ENCODE measurements around the gene SHTN1.

SHTN1 gene

GRCh38 chr10:116915340-116915739, 89.6 kb downstream of the SHTN1 start:
- no peak for DNase-seq

DNA sequence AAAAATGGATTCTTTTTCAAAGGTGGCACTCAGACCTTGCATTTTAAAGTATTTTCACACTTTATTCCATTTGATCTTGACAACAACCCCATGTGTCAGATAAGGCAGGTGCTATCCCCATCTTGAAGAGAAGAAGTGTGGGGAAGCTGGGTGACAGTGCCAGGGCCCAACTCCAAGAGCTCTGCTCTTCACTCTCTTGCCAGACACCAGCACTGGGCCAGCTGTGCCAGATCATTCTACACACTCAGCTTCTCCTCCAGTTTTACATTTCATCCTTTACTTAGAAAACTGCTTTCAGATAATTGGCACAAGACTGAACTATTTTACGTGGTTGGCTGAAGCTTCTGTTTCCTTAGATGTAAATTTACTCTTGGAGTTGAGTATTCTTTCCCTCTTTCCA, 91.3 kb downstream of the SHTN1 start:
- no peak for DNase-seq

DNA sequence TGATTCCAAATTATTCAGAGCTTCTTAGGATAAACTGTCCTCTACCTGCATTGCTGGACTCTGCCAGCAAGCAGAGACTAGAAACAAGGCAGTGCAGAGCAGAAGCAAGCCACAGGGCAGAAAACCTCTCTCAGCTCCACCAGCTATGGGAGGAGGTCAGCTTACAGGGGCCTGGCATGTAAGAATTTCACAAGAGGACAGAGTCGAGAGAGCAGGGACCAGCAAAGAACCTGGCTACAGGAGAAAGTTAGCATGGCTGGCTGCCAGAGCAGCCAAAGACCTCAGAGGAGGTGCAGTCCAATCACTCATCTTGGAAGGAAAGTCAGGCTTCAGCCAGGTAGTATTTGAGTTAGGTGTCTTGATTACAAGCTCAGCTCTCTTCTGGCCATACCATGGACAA, 92.8 kb downstream of the SHTN1 start:
- DNase-seq = no peak

DNA sequence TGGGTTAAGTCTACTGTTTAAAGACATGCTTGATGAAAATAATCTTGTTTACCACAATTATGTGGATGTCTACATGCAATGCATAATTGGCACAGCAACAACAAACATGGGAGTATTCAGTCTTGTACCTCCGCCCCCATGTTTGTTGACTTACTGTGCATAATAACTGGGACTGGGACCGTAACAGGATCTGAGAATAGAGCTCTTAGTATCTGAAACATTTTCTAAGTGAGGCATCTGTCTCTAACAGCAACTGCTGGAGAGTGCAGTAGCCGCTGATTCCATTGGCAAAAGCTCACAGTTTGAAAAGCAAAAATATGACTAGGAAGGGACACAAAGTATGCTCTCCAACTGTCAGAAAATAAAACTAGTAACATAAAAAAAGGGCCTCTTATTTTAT, 94.1 kb downstream of the SHTN1 start:
- no peak for DNase-seq

DNA sequence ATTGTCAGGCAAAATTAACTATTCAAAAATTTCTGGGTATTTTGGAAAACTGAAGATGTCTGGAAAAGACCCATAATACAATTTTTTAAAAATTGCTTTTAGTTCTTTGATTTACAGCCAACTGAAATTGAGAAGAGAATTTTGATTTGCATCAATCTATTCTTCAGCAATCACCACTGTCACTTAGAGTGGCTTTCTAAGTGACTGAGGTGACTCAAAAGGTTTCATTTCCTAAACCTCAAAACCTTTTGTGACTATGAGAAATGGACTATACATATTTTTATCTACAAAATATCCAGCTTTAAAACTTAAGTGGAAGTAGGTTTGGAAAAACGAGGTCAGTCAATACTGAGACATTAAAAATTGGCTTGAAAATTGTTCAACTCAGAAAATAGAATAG, 95.7 kb downstream of the SHTN1 start:
- DNase-seq = no peak

DNA sequence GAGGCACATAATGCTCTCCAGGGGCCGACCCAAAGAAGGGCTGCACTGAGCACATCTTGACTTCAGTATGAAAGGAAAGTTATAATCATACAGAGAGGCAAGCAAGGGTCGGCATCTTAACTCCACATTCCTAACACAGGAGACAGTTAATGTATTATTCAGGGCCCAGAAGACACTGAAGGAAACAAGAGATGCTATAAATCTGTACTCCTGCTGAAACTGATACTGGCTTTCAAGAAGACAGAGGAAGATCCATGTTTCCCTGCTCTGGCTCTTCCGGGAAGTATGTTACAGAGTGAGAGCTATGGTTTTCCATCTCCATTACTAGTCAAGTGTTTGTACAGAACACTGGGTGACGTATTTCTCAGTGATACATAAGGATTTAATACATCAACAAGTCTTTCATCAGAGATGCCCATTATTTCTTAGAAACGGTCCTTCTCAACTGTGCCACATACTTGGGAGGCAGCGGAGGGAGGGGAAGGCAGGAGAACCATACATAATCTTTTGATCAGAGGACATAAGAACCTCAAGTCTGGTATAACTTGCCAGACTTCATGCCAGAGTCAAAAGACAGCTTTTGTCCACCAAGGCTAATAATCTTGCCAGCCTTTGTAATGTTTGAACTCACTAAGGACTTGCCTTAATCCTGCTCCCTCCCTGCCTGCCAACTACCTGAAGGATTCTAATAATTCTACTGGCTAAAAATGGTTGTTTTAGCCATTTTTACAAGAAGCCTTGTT, 97.6 kb downstream of the SHTN1 start:
- DNase-seq = no peak

DNA sequence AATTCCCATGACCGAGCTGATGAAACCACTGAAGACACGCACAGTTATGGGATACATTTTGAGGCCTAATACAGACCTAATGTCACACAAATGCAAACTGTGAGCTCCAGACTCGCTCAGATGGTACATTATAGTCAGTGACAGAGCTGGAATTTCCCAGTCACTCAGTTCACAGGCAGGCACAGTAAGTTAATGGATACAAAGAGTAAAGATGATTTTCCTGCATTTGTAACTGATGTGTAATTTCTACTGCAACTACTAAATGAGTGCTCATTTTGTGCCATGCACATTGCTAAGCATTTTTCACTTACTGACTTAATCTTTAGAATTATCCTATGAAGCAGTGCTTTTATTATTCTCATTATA, 99.2 kb downstream of the SHTN1 start:
- DNase-seq = no peak

GRCh38 chr10:116899626-116900025, 105.4 kb downstream of the SHTN1 start:
- no peak for DNase-seq

- no peak for DNase-seq
These were observed 111.3 kb downstream of the SHTN1 start for GRCh38 chr10:116893686-116894037.

- peak; percentile 17 to 43 for DNase-seq
These were observed 111.9 kb downstream of the SHTN1 start for GRCh38 chr10:116892907-116893685.

DNA sequence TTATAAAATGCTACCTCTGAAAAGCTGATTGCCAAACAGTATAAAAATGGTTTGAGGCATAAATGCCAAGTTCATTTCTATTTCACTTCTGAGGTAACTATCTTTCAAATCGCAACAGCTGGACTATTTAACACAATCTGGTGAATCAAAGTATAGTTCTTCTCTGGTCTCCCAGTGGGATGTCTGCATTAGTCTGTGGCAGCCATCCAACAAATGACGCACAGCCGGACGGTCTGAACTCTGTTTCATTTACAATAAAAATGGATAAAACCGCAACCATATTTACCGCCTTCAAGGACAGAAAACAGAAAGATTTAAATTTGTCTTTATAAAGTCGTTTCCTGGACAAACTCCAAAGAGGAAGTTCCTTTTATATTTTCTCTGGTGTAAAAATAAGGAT, 113.8 kb downstream of the SHTN1 start:
- DNase-seq = peak; percentile 7 to 52

DNA sequence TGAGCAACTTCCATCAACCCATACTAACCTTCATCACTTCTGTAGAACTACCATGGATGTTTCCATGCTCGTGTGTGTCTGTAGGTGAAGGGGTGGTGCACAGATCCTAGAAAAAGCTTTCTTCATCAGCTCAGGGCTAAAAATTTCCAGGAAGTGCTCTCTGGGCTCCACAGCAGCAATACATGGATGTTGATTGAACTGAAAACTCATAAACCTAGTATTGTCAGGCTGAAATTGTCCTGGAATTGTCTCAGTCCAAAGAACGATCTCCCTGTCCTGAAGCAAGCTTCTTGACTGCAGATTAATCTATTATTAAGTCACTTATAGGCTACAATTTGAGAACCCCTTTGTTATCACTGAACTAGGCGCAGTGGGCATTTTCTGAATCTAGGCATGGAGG, 115.9 kb downstream of the SHTN1 start:
- no peak for DNase-seq

DNA sequence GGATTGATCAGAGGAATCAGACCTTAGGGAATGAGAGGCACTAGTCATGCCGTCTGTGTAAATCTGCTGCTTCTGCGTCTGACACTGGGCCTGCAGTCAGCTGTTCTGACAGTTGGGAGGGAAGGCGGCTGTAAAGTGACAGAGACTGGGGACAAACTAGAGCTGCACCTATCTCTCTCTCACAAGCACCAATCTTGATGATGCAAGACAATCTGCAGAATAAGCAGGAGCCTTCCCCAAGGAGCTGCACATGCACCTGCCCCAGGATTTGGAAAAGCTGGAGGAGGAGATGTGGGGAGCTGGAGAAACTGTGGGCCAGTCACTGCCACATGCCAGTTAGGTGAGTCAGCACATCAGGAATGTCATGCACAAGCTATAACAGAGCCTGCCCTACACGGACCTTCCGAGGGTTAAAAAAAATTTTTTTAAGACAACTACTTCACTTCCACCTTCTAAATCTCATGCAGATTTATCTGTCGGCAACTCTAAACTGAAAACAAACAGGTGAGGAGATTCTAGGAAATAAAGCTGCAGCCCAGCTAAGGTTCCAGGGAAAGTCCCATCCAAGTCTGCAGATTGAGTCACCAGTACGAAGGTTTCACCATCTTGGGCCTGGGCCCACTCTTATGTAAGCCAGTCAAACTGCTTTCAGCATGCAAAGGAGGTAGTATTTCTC, 116.5 kb downstream of the SHTN1 start:
- no peak for DNase-seq

- no peak for DNase-seq
These were observed 118.2 kb downstream of the SHTN1 start for GRCh38 chr10:116886772-116887171.

DNA sequence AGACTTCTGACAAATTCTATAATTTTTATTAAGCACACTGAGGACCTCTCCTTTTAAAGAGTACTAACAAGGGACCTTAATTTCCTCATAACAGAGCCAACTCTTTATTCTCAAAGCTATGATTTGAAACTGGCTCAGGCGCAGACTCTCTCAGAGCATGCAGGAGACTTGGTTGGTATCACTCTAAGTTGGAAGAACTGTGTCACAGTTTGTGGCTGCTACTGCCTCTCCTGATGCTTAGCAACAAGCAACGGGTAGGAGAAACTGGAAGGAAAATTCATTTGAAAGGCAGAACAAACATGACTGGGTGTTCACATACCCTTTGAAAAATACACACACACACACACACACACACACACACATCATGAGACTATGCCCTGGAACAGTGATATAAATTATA, 122.3 kb downstream of the SHTN1 start:
- no peak for DNase-seq

GRCh38 chr10:116880716-116881482, 124.1 kb downstream of the SHTN1 start:
- DNase-seq = no peak

DNA sequence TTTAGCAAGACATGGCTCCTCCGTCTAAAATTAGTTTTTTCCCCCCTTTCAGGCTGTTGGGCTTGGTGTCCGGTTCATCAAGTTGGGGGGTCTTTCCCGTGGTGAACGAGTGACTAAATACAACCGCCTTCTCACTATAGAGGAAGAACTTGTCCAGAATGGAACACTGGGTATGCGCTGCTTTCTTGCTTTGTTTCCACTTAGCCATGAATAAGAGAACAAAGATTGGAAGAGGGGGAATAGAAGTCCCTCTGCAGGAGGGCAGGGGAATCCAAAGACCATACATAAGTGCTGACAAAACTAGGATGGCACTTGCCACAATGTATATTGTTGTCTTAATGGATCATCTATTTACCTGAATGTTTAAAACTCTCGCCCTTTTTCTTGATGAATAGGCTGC, 125.2 kb downstream of the SHTN1 start:
- no peak for DNase-seq

DNA sequence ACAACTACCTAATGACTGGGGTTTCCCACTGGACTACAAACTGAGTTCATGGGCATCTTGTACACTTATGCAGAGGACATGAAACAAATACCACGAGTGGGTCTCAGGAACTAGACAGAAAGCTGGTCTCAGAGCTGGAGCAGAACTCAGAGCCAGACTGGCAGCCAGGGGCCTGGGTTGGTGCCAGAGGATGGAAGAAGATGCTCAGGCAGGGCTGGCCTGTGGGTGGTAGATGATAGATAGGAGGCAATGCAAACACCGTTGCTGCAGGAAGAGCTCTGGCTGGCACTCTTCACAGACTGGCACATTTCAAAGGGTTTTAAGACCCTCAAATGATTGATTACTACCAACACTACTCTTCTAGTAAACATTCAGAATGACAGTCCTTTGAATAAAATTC, 126.9 kb downstream of the SHTN1 start:
- DNase-seq = no peak

DNA sequence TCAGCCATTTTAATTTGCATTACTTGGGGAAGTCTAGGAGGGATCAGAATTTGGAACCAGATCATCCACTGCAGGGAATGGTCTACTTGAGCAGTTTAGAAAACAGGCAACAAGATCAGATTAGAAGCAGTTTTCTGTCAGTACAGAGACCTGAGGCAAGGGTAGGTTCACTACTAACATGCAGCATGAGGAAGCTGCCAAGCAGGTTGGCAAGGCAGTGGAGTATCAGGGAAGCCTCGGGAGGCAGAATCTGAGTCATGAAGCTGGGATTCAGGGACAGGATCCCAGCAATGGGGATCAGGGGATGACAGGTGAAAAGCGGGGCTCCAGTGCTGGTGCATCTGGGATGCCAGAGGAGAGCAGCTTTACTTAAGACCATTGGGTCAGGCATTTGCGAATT, 127.6 kb downstream of the SHTN1 start:
- no peak for DNase-seq

DNA sequence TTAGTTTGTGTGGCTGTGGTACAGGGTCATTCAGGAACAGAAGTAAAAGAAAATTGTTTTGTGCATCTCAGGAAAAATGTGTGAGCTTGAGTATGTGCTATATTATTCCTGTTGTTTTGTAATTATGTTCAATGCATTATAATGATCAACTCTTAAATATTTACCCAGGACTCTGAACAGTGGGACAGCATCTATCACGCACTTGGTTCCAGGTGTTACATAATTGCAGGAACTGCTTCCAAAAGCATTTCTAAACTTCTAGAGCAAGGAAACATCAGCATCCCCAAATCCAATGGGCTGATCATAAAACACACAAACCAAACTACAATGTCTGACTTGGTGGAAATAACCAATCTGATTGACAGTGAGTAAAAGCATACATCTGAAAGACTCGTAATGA, 129.1 kb downstream of the SHTN1 start:
- DNase-seq = no peak

DNA sequence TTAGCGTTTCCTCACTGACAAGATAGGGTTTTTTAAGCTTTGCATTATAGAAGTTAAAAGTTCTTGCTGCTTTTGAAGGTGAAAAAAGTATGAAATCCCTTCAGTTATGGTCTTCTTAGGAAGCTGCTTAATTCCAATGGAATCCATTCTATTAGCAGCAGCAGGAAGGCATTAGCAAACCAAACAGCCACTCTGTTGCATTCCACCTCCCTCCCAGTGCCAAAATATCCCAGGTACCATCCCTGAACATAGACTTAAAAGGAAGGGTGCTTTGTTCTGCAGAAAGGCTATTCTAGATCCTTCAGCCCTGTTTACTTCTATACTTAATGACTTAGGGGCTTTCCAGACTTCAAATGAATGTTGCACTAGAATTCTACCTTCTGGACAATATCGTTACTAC, 131.9 kb downstream of the SHTN1 start:
- DNase-seq = no peak

- DNase-seq = no peak
These were observed 134.0 kb downstream of the SHTN1 start for GRCh38 chr10:116870949-116871348.

DNA sequence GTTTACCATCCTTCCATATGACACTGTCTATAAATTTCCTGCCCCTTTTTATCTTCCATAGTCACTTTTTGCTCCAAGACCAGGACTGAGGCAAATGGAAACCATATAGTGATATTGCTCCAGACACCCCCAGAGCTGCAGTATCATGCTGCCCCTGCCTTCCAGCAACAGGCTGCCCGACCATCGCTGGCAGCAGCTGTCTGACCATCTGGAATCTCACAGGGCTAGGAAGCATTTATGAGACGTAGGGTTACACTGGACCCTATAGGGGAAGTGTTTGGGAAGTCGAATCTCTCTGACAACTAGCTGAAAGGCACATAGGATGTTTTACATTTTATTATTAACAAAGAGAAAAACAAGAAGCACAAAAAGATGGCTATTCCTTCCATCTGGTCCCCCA, 136.3 kb downstream of the SHTN1 start:
- DNase-seq = peak; percentile 40 to 64
